GM10847 (cell line): ENCODE results near the gene VPS4A.

ENCODE experiments used
- POLR2A ChIP-seq: IDR thresholded peaks from 2 replicates; pipeline ENCODE4 v1.6.1; 2011; ENCODE audit not compliant: insufficient read length; ENCODE audit errors: extremely low read depth

The VPS4A gene

DNA sequence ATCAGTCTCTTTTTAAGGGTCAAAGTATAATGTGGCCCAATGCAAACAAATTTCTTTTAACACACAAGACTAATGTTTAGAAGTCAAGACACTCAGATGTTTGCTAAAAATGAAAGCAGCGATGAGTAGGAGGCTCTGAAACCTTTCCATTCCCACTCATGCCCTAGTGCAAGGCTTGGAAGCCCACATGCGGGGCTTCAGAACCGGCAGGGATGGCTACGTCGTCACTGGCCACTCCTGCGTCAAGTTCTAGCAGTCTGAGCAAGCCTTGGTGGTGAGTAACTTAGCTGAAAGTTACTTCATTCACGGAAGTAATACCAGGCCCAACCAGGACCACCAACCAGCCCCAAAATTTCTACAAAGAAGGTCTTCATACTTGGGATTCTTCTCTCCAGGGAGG, 55.3 kb downstream of the VPS4A start:
- no peak for TF ChIP-seq POLR2A

DNA sequence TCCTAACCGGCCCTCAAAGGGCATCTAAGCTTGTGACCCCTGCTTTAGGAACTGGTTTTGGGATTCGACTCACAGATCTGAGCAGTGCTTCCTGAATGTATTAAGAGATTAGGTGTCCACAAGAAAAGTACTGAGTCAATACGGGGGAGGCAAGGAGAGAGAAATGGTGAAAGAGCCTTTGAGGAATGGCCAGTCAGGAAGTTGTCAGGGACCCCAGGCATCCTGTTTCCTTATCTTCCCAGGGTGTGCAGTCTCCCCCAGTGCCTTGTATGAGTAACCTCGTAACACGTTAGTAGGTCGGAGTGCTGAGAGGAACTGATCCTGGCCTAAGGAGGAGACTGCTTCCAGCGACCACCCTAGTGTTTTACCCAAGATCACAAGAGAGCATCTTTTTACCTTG, 56.8 kb downstream of the VPS4A start:
- no peak for TF ChIP-seq POLR2A

DNA sequence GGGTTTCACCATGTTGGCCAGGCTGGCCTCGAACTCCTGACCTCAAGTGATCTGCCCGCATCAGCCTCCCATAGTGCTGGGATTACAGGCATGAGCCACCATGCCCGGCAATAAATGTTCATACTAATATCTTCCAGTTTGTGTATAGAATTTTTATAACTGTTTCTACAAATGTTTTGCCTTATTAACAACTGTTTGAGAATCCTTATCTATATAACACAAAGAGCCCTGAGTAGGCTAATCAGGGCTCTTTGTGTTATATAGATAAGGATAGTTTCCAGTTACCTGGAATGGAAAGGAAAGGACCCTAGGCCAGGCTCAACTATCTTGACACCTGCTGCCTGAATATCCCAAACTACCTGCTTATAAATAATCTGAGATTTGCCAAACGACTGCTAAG, 57.7 kb downstream of the VPS4A start:
- no peak for TF ChIP-seq POLR2A

DNA sequence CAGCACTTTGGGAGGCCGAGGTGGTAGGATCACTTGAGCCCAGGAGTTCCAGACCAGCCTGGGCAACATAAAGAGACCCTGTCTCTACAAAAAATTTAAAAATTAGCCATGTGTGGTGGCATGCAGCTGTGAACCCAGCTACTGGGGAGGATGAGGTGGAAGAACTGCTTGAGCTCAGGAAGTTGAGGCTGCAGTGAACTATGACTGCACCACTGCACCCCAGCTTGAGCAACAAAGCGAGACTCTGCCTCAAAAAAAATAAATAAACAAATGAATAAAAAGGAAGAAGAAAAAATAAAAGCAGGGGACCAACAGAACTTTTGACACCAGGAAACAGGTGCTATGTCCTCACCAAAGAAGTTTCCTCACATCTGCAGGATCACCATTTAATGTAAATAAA, 60.4 kb downstream of the VPS4A start:
- no peak for TF ChIP-seq POLR2A

DNA sequence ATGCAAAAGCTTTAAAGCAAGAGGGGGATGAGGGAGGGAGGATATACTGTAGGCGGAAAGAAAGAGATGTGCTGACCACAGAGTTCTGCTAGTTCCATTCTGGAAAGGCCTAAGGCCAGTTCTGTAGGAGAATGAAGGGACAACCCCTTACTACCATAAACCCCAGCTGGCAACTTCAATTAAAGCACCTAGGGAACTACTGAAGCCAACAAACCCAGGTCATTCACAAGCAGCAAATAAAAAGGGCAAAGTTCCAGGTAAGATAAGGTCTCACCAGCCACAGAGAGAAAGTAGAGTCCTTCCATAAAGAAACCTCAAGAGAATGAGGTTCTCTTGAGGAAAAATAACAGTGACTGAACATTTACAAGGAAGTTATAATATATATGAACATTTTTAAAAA, 61.9 kb downstream of the VPS4A start:
- no peak for TF ChIP-seq POLR2A
